KBM-7 (cell line): ENCODE measurements around the gene NTM.

Source experiments
- DNase-seq: peaks from one replicate; pipeline ENCODE4 v3.0.0-alpha.2; 2015
- in situ Hi-C: fragments of 300-500 bp; cut with MboI; formaldehyde crosslinking; loops from 2 replicates; pipeline ENCODE4 v1.14.3; 2020; ENCODE audit warnings: low sequenced_read_pairs, low pct_unique_long_range_greater_than_20kb, mixed read lengths

Gene NTM

GRCh38 chr11:131455843-131456704, 85.7 kb downstream of the NTM start:
- in situ Hi-C loops: no loop called here
- DNase-seq: no peak

- DNase-seq: no peak
- in situ Hi-C loops: no loop called here
Observed at GRCh38 chr11:131457163-131457562, 86.7 kb downstream of the NTM start.

- DNase-seq: no peak
- in situ Hi-C loops: no loop called here
Observed at GRCh38 chr11:131458421-131458820, 88.0 kb downstream of the NTM start.

- in situ Hi-C loops: no loop called here
- DNase-seq: no peak
Observed at GRCh38 chr11:131460931-131461330, 90.5 kb downstream of the NTM start.

GRCh38 chr11:131462622-131463021, 92.2 kb downstream of the NTM start:
- in situ Hi-C loops: no loop called here

GRCh38 chr11:131463162-131463561, 92.7 kb downstream of the NTM start:
- in situ Hi-C loops: no loop called here
- no peak for DNase-seq

More at GRCh38 chr11:131462622-131463021, 92.2 kb downstream of the NTM start:
- no peak for DNase-seq

GRCh38 chr11:131463649-131464425, 93.4 kb downstream of the NTM start:
- DNase-seq: no peak

GRCh38 chr11:131464461-131464860, 94.0 kb downstream of the NTM start:
- in situ Hi-C loops: no loop called here
- DNase-seq: no peak

More at GRCh38 chr11:131463649-131464425, 93.4 kb downstream of the NTM start:
- in situ Hi-C loops: no loop called here

GRCh38 chr11:131465039-131465438, 94.6 kb downstream of the NTM start:
- in situ Hi-C loops: no loop called here
- no peak for DNase-seq

GRCh38 chr11:131465746-131466145, 95.3 kb downstream of the NTM start:
- DNase-seq: no peak
- in situ Hi-C loops: no loop called here

GRCh38 chr11:131467645-131468394, 97.4 kb downstream of the NTM start:
- no peak for DNase-seq
- in situ Hi-C loops: no loop called here

GRCh38 chr11:131468565-131468964, 98.2 kb downstream of the NTM start:
- in situ Hi-C loops: no loop called here
- DNase-seq: no peak

- DNase-seq: no peak
- in situ Hi-C loops: no loop called here
Observed at GRCh38 chr11:131470216-131470925, 100.0 kb downstream of the NTM start.

GRCh38 chr11:131471976-131472375, 101.6 kb downstream of the NTM start:
- no peak for DNase-seq
- in situ Hi-C loops: no loop called here

GRCh38 chr11:131474947-131475346, 104.5 kb downstream of the NTM start:
- DNase-seq: peak; percentile 20
- in situ Hi-C loops: no loop called here

GRCh38 chr11:131476266-131476665, 105.9 kb downstream of the NTM start:
- in situ Hi-C loops: no loop called here
- DNase-seq: no peak

- in situ Hi-C loops: no loop called here
Observed at GRCh38 chr11:131478341-131478740, 107.9 kb downstream of the NTM start.

GRCh38 chr11:131481303-131481702, 110.9 kb downstream of the NTM start:
- in situ Hi-C loops: no loop called here
- no peak for DNase-seq

More at GRCh38 chr11:131478341-131478740, 107.9 kb downstream of the NTM start:
- DNase-seq: no peak

GRCh38 chr11:131481971-131482370, 111.6 kb downstream of the NTM start:
- no peak for DNase-seq
- in situ Hi-C loops: no loop called here
